ENCODE data around the gene NUDCD2.

DNA sequence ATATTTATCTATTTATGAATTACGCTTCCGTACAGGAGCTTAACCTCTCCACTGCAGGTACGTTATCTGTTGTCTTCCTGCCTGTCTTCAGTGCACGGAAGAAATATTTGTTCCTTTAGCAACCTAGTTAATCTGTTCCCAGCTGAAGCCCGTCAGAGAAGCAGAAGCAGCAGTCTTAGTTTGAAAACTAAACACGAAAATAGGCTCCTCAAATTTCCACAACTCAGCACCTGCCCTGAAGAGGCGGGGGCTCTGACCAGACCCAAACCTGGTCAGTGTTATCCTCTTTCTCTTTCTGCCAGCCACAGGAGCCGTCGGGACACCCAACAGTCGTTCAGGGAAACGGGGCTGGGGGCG lies 462 bp downstream of the NUDCD2 start:
- no peak for TF ChIP-seq GATA2 (IDR thresholded peaks at IDR 0.05; ENCODE audit: low read depth, low read length)
- TF ChIP-seq GATA3 (IDR thresholded peaks at IDR 0.05; ENCODE audit: low read depth, low read length), result no peak

All from SH-SY5Y (cell line).